GM18873 (cell line): ENCODE measurements around the gene PLAU.
"Not testable (repeated sequence)": the region's sequence is repeated elsewhere in the genome, so short reads cannot be mapped to it uniquely, and the experiment has no call there.

Experiments used
- ATAC-seq: cut with Tn5 transposase; IDR thresholded peaks from one replicate; pipeline ENCODE4 v1.9.1; 2021; ENCODE audit warnings: mild to moderate bottlenecking, moderate library complexity, moderate number of reproducible peaks; ENCODE audit not compliant: unreplicated experiment, low FRiP score

The PLAU gene

DNA sequence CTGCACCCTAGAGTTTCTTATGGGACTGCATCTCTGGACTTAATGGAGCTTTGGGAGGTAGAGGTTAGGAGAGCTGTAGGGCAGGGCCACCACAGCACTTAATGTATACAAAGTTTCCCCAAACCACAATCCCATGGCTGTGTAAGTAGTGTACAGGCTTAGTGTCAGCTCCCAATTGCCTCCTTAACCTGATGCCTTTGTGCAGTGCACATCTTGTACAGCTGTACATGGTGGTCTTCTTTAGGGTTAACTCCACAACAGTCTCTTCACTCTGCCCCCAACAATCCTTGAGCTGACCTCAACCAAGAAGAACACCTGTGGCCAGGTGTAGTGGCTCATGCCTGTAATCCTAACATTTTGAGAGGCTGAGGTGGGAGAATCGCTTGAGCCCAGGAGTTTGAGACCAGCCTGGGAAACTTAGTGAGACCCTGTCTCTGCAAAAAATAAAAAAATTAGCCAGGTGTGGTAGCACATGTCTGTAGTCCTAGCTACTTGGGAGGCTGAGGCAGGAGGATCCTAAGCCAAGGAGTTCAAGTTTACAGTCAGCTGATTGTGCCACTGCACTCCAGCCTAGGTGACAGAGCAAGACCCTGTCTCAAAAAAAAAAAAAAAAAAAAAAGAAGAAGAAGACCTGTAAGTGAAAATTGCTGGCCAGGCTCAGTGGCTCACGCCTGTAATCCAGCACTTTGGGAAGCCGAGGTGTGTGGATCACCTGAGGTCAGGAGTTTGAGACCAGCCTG lies 6.8 kb downstream of the PLAU start:
- no peak for ATAC-seq

GRCh38 chr10:73919481-73919880 lies 8.5 kb downstream of the PLAU start:
- ATAC-seq = not testable (repeated sequence)

- ATAC-seq = no peak
Observed at GRCh38 chr10:73920089-73920488, 9.2 kb downstream of the PLAU start.

DNA sequence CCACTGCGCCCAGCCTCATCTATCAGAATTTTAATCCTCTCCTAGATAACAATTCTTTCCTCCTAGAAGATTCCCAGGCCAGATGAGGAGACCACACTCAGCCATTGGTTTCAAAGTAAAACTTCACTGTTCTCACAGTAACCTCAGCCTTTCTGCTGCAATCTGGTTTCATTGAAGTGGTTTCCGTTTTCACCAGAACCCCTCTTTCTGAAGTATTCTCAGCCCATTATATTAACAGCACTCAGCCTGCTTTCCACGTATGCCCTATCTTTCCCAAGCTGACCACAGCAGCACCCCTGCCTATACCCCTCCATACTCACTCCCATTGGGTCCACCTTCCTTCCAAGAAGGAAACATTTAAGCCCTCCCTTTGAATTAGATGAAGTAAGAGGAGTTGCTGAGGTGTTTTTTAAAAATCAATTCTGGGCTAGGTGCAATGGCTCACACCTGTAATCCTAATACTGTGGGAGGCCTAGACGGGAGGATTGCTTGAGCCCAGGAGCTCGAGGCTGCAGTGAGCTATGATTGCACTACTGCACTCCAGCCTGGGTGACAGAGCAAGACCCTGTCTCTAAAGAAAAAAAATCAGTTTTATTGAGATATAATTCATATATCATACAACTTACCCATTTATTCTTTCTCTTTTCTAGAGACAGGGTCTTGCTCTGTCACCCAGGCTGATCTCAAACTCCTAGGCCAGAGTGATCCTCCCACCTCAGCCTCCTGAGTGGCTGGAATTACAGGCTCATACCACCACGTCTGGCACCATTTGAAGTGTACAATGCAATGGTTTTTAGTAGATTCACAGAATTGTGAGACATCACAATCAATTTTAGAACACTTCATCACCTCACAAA lies 11.3 kb downstream of the PLAU start:
- ATAC-seq = no peak

GRCh38 chr10:73922864-73923133 lies 11.9 kb downstream of the PLAU start:
- ATAC-seq = no peak

- no peak for ATAC-seq
Observed at GRCh38 chr10:73923935-73924598, 13.1 kb downstream of the PLAU start.

- ATAC-seq = no peak
Observed at GRCh38 chr10:73924935-73925334, 14.0 kb downstream of the PLAU start.

- ATAC-seq = no peak
Observed at GRCh38 chr10:73925539-73925938, 14.6 kb downstream of the PLAU start.

DNA sequence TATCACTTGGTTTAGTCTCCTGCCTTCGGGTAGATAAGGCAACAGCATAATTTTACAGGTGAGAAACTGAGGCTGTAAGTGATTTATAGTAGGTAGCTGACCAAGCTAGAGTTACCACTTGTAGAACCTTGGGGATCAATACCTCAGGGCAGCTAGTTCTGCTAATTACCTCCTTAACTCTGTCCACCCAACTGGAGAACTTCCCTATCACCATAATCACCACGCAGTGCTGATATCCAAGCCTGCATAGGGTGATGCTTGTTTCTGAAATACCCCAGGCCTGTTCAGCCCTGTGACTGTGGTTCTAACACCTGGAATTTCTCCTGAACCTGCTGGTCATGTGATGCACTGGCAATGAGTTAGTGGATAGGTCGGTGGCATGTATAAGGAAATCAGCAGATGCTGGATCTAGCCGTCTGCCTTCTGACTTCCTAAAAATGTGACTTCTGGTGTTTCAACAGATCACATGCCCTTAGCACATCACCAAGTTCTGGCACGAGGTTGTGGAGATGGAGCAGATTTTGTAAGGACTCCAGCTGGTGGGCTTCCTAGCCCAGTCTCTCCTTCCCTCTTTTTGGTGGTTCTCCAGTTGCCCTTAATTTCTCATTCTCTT lies 15.3 kb downstream of the PLAU start:
- ATAC-seq = no peak

GRCh38 chr10:73930630-73931327 lies 19.8 kb downstream of the PLAU start:
- ATAC-seq = not testable (repeated sequence)

DNA sequence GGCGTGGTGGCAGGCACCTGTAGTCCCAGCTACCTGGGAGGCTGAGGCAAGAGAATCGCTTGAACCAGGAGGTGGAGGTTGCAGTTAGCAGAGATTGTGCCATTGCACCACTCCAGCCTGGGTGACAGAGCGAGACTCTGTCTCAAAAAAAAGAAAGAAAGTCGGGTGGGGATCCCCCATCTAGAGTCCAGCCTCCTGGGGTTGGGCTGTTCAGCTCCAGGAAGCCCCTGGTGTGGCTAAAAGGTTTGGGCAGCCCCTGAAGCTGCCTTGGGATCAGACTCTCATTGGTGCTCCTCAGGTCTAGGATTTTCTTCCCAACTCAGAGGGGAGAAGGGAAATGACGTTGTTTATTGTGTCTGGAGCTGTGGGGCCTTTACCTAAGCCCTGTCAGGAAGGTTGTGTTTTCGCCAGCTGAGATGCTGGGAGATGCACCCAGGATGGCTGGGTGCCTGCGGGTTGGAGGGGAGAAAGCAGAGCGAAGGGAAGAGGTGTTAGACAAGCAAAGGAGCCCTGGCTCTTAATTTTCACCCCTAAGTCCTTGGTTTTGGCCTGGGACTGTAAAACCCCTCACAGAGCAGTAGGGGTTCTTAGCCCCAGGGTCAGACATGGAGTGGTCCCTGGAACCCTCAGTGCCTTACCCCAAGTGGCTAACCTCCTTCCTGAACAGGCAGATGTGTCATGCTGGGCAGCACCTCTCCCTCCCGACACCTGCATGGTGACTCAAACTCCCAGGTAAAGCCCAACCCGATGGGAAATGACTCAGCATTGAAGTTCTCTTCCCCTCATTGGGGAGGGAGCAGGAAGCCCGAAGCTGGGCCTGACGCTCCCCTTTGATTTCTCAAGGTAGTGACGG lies 21.1 kb downstream of the PLAU start:
- ATAC-seq = no peak

GRCh38 chr10:73932620-73933112 lies 21.7 kb downstream of the PLAU start:
- ATAC-seq = no peak

DNA sequence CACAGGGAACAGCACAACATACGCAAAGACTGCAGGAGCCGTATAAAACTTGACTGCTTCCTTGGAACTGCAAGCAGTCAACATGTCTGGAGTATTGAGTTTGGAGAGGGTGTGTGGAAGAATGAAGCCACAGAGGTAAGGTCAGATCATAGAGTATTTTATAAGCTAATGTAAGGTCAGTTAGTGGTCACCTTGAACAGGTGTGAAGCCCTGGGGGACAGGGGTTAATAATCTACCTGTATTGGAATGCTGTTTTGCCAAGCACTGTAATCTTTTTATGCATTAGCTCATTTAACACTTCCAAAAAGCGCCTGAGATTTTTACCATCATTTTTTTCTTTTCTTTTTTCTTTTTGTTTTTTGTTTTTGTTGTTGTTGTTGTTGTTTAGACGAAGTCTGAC lies 23.1 kb downstream of the PLAU start:
- no peak for ATAC-seq

- ATAC-seq = no peak
Observed at GRCh38 chr10:73935895-73936294, 25.0 kb downstream of the PLAU start.

GRCh38 chr10:73937333-73938043 lies 26.6 kb downstream of the PLAU start:
- ATAC-seq = no peak

- ATAC-seq = no peak
Observed at GRCh38 chr10:73940634-73941221, 29.8 kb downstream of the PLAU start.

- no peak for ATAC-seq
Observed at GRCh38 chr10:73941300-73941699, 30.4 kb downstream of the PLAU start.

DNA sequence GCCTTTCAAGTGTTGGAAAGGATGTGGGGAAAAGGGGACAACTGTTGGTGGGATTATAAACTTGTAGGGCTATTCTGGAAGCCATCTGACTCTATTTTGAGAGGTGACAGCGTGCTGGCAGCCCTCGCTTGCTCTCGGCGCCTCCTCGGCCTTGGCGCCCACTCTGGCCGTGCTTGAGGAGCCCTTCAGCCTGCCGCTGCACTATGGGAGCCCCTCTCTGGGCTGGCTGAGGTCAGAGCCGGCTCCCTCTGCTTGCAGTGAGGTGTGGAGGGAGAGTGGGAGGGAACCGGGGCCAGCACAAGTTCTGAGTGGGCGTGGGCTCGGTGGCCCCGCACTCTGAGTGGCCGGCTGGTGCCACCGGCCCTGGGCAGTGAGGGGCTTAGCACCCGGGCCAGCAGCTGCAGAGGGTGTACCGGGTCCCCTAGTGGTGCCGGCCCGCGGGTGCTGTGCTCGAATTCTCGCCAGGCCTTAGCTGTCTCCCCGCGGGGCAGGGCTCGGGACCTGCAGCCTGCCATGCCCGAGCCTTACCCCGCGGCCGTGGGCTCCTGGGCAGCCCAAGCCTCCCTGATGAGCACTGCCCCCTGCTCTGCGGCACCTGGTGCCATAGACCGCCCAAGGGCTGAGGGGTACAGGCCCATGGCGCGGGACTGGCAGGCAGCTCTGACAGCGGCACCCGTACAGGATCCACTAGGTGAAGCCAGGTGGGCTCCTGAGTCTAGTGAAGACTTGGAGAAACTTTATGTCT lies 33.6 kb downstream of the PLAU start:
- ATAC-seq = no peak
